Trophoblast cell (in vitro differentiated cells and primary cell): ENCODE measurements around the gene PIBF1.
"Not testable (repeated sequence)": the region's sequence is repeated elsewhere in the genome, so short reads cannot be mapped to it uniquely, and the experiment has no call there.

Experiments used
- DNase-seq, 2 donors: peaks; one replicate each; pipeline ENCODE4 v3.0.0-alpha.2; 2016
- H2AFZ ChIP-seq: 2 replicates; pipeline ENCODE4 v1.6.1; 2013; ENCODE audit warnings: low read length, moderate library complexity, mild to moderate bottlenecking; ENCODE audit not compliant: insufficient read depth, poor library complexity
- H2AK5ac ChIP-seq: 2 replicates; pipeline ENCODE4 v1.6.1; 2013; ENCODE audit warnings: mild to moderate bottlenecking, low read length
- H2BK120ac ChIP-seq: 2 replicates; pipeline ENCODE4 v1.6.1; 2013; ENCODE audit warnings: low read length, mild to moderate bottlenecking, moderate library complexity; ENCODE audit not compliant: insufficient read depth, poor library complexity
- H2BK12ac ChIP-seq: 2 replicates; pipeline ENCODE4 v1.6.1; 2013; ENCODE audit warnings: mild to moderate bottlenecking, low read length, moderate library complexity
- H2BK5ac ChIP-seq: 2 replicates; pipeline ENCODE4 v1.6.1; 2013; ENCODE audit warnings: low read length, low read depth, moderate library complexity, mild to moderate bottlenecking; ENCODE audit not compliant: poor library complexity
- H3K14ac ChIP-seq: 2 replicates; pipeline ENCODE4 v1.6.1; 2013; ENCODE audit warnings: mild to moderate bottlenecking, low read length
- H3K18ac ChIP-seq: 2 replicates; pipeline ENCODE4 v1.6.1; 2013; ENCODE audit warnings: mild to moderate bottlenecking, low read length
- H3K23ac ChIP-seq: 2 replicates; pipeline ENCODE4 v1.6.1; 2013; ENCODE audit warnings: low read length
- H3K27ac ChIP-seq: 2 replicates; pipeline ENCODE4 v1.5.1; 2013; ENCODE audit warnings: low read depth, mild to moderate bottlenecking, inconsistent platforms, low read length, moderate library complexity
- H3K27me3 ChIP-seq: 2 replicates; pipeline ENCODE4 v1.6.1; 2013; ENCODE audit warnings: inconsistent platforms, mild to moderate bottlenecking, low read length, moderate library complexity; ENCODE audit not compliant: insufficient read depth
- H3K36me3 ChIP-seq, 2 experiments: 1 replicate in 1 of 2; 2 replicates in 1 of 2; pipeline ENCODE4 v1.6.1; 2013; ENCODE audit warnings: low read length in 2 of 2, mild to moderate bottlenecking in 2 of 2, moderate library complexity in 1 of 2; ENCODE audit not compliant: insufficient read depth in 2 of 2, control insufficient read depth in 1 of 2
- H3K4ac ChIP-seq: 2 replicates; pipeline ENCODE4 v1.6.1; 2013; ENCODE audit warnings: low read depth, mild to moderate bottlenecking, low read length, moderate library complexity
- H3K4me1 ChIP-seq, 2 experiments: 1 replicate in 1 of 2; 2 replicates in 1 of 2; pipeline ENCODE4 v1.6.1; 2013; ENCODE audit warnings: low read length in 2 of 2, mild to moderate bottlenecking in 2 of 2, moderate library complexity in 1 of 2; ENCODE audit not compliant: insufficient read depth in 2 of 2, control insufficient read depth in 1 of 2
- H3K4me2 ChIP-seq: 2 replicates; pipeline ENCODE4 v1.6.1; 2013; ENCODE audit warnings: inconsistent platforms, mild to moderate bottlenecking, low read length, moderate library complexity
- H3K4me3 ChIP-seq: 2 replicates; pipeline ENCODE4 v1.5.1; 2013; ENCODE audit warnings: mild to moderate bottlenecking, low read depth, low read length, inconsistent platforms
- H3K79me1 ChIP-seq: one replicate; pipeline ENCODE4 v1.6.1; 2013; ENCODE audit warnings: low read length
- H3K79me2 ChIP-seq: 2 replicates; pipeline ENCODE4 v1.6.1; 2013; ENCODE audit warnings: low read length, mild to moderate bottlenecking; ENCODE audit not compliant: control insufficient read depth, insufficient read depth, poor library complexity
- H3K9ac ChIP-seq: 2 replicates; pipeline ENCODE4 v1.6.1; 2013; ENCODE audit warnings: mild to moderate bottlenecking, low read length
- H3K9me3 ChIP-seq: 2 replicates; pipeline ENCODE4 v1.6.1; 2013; ENCODE audit warnings: low read depth, mild to moderate bottlenecking, control low read depth, inconsistent platforms, low read length; ENCODE audit not compliant: insufficient read depth
- H4K12ac ChIP-seq: 2 replicates; pipeline ENCODE4 v1.6.1; 2013; ENCODE audit warnings: low read depth, mild to moderate bottlenecking, low read length, moderate library complexity
- H4K8ac ChIP-seq: 2 replicates; pipeline ENCODE4 v1.6.1; 2013; ENCODE audit warnings: low read depth, mild to moderate bottlenecking, low read length, moderate library complexity
- H4K91ac ChIP-seq: one replicate; pipeline ENCODE4 v1.6.1; 2013; ENCODE audit warnings: low read depth, mild to moderate bottlenecking, low read length, moderate library complexity
- WGBS: extraction: QIAGEN DNeasy Blood & Tissue Kit; methylation state at CpG from one replicate; pipeline ENCODE4 v1.1.7; 2013; ENCODE audit warnings: missing lambda C conversion rate; ENCODE audit not compliant: insufficient read length, insufficient coverage; ENCODE audit errors: extremely low coverage; 5-methylcytosine and 5-hydroxymethylcytosine counted together

The PIBF1 gene

GRCh38 chr13:72839831-72840426 is 58.0 kb downstream of the PIBF1 start:
- no peak overlapping the region for H4K91ac ChIP-seq
- no peaks in the 10 kb centered on the region for H3K79me1 ChIP-seq
- H3K18ac ChIP-seq: no peak overlapping the region
- no peak overlapping the region for H3K23ac ChIP-seq
- no peak overlapping the region for H2BK12ac ChIP-seq
- no peaks in the 10 kb centered on the region for H3K79me2 ChIP-seq
- no peaks in the 10 kb centered on the region for H3K27me3 ChIP-seq
- no peak overlapping the region for H2BK120ac ChIP-seq
- no peak overlapping the region for H3K9ac ChIP-seq
- no peak overlapping the region for H3K14ac ChIP-seq
- no peak overlapping the region for H2AK5ac ChIP-seq
- no CpG with 5 or more reads among the region's 1 CpG for WGBS
- H2AFZ ChIP-seq: no peak overlapping the region
- no peak overlapping the region for H3K4me3 ChIP-seq
- no peaks in the 10 kb centered on the region for H3K4me1 ChIP-seq
- H3K4me2 ChIP-seq: no peak overlapping the region
- no peak overlapping the region for H4K12ac ChIP-seq
- no peak overlapping the region for H3K4ac ChIP-seq
- peak; percentile 63 to 78 for DNase-seq
- peaks cover 0 to 4% of the 10 kb centered on the region in 2 experiments for H3K36me3 ChIP-seq
- H3K9me3 ChIP-seq: no peaks in the 10 kb centered on the region
- no peak overlapping the region for H4K8ac ChIP-seq
- H2BK5ac ChIP-seq: no peak overlapping the region
- no peak overlapping the region for H3K27ac ChIP-seq

- Histone ChIP-seq H3K4me2 (no peak overlapping the region), H3K79me1 (no peaks in the 10 kb centered on the region), H2AK5ac (no peak overlapping the region), H3K18ac (no peak overlapping the region), H4K91ac (no peak overlapping the region), H2BK120ac (no peak overlapping the region), H3K14ac (no peak overlapping the region), H2BK12ac (no peak overlapping the region), H4K12ac (no peak overlapping the region), H3K79me2 (no peaks in the 10 kb centered on the region), H3K36me3 (peaks cover 0 to 2% of the 10 kb centered on the region in 2 experiments), H3K27me3 (no peaks in the 10 kb centered on the region), H3K4me1 (no peaks in the 10 kb centered on the region), H3K23ac (no peak overlapping the region), H2AFZ (no peak overlapping the region), H3K27ac (no peak overlapping the region), H4K8ac (no peak overlapping the region), H3K4me3 (no peak overlapping the region), H2BK5ac (no peak overlapping the region), H3K4ac (no peak overlapping the region), H3K9me3 (no peaks in the 10 kb centered on the region), H3K9ac (no peak overlapping the region)
- 100% methylated on average over 1 of the region's 6 CpGs for WGBS
- DNase-seq: no peak
Measured at GRCh38 chr13:72842991-72843390, 61.1 kb downstream of the PIBF1 start.

- not testable (repeated sequence) for H2AFZ ChIP-seq
Measured at GRCh38 chr13:72845148-72845547, 63.2 kb downstream of the PIBF1 start.

GRCh38 chr13:72849571-72849970 is 67.6 kb downstream of the PIBF1 start:
- H3K4me2 ChIP-seq: no peak overlapping the region
- no peak overlapping the region for H2BK120ac ChIP-seq
- no peak overlapping the region for H3K23ac ChIP-seq
- H2AK5ac ChIP-seq: no peak overlapping the region
- no peak overlapping the region for H3K9ac ChIP-seq
- H3K36me3 ChIP-seq: peaks cover 7 to 10% of the 10 kb centered on the region in 2 experiments
- H4K91ac ChIP-seq: no peak overlapping the region
- H3K79me1 ChIP-seq: no peaks in the 10 kb centered on the region
- H3K27ac ChIP-seq: no peak overlapping the region
- H3K14ac ChIP-seq: no peak overlapping the region
- DNase-seq: no peak
- no peaks in the 10 kb centered on the region for H3K4me1 ChIP-seq
- H3K79me2 ChIP-seq: no peaks in the 10 kb centered on the region
- H3K18ac ChIP-seq: no peak overlapping the region
- H4K8ac ChIP-seq: no peak overlapping the region
- H4K12ac ChIP-seq: no peak overlapping the region
- no peak overlapping the region for H2AFZ ChIP-seq
- no peaks in the 10 kb centered on the region for H3K9me3 ChIP-seq
- H2BK12ac ChIP-seq: no peak overlapping the region
- no peak overlapping the region for H2BK5ac ChIP-seq
- H3K4ac ChIP-seq: no peak overlapping the region
- WGBS: no CpG with 5 or more reads among the region's 1 CpG
- H3K4me3 ChIP-seq: no peak overlapping the region
- H3K27me3 ChIP-seq: no peaks in the 10 kb centered on the region

More at GRCh38 chr13:72845148-72845547, 63.2 kb downstream of the PIBF1 start:
- not testable (repeated sequence) for H3K4me1 ChIP-seq, H3K27me3 ChIP-seq, H3K18ac ChIP-seq, H3K9ac ChIP-seq, H3K4me2 ChIP-seq, DNase-seq, H2BK12ac ChIP-seq, H3K79me1 ChIP-seq, H4K8ac ChIP-seq, H3K27ac ChIP-seq, H2BK120ac ChIP-seq, H3K14ac ChIP-seq, H3K4ac ChIP-seq, H3K36me3 ChIP-seq, H3K4me3 ChIP-seq, H3K79me2 ChIP-seq, H3K23ac ChIP-seq, H3K9me3 ChIP-seq, H4K91ac ChIP-seq, H2AK5ac ChIP-seq, H2BK5ac ChIP-seq, H4K12ac ChIP-seq
- no CpG with 5 or more reads among the region's 2 CpGs for WGBS
